HepG2 (cell line): ENCODE data around the gene SCGB2B2. TPM values are rescaled to one million over a fixed set of nuclear protein-coding genes. Genes with fewer than 3 reads are reported as not detected.

Source experiments
- ATAC-seq: fragments of 200-7000 bp; cut with Tn5 transposase; 3 replicates; pipeline ENCODE4 v1.9.1; 2020; ENCODE audit warnings: mild to moderate bottlenecking, moderate library complexity
- BruUV-seq: library from RNA; stranded (reverse); fragments of 400-500 nt; replicated peaks from 2 replicates; lab custom pipeline; 2021; lab: Mats Ljungman, UMichigan
- CTCF ChIA-PET: fragments of 300-600 bp; formaldehyde crosslinking; extraction: SDS; loops from one replicate; lab custom pipeline; 2021; ENCODE audit warnings: low total read pairs, inconsistent platforms, low intra/inter-chr PET ratio; lab: Yijun Ruan, JAX
- POLR2A ChIA-PET: fragments of 350-600 bp; sonication (Branson Sonifier 250); formaldehyde crosslinking; loops from one replicate; lab custom pipeline; 2020; ENCODE audit warnings: antibody characterized with exemption, inconsistent platforms; lab: Yijun Ruan, JAX
- DNase-seq: peaks from one replicate; pipeline ENCODE4 v3.0.0-alpha.2; 2015; ENCODE audit warnings: low spot score
- FAIRE-seq: peaks from 3 replicates; lab custom pipeline; 2011; peaks lifted over from hg19 to GRCh38; lab: Jason Lieb, UNC
- H2AFZ ChIP-seq: one replicate; pipeline ENCODE4 v1.6.1; 2011; ENCODE audit warnings: low read length, inconsistent platforms
- H3K27ac ChIP-seq: fragments of 300-600 bp; 3 replicates; pipeline ENCODE4 v1.8.0; 2011; ENCODE audit warnings: mixed run types, mild to moderate bottlenecking, mixed read lengths, low read length, inconsistent platforms; ENCODE audit not compliant: insufficient read depth; ENCODE audit errors: extremely low read length
- H3K27me3 ChIP-seq, 2 experiments: fragments of 200-600 bp in 1 of 2; 2 replicates in 1 of 2; 3 replicates in 1 of 2; pipeline versions ENCODE4 v1.6.0 to v1.8.0; 2011; ENCODE audit warnings: low read length in 2 of 2, mild to moderate bottlenecking in 2 of 2, moderate library complexity in 2 of 2, inconsistent platforms in 1 of 2; ENCODE audit not compliant: insufficient read depth in 2 of 2, control insufficient read depth in 1 of 2
- H3K36me3 ChIP-seq, 2 experiments: fragments of 200-600 bp in 1 of 2; replicated peaks in 1 of 2; 2 replicates in 1 of 2; 3 replicates in 1 of 2; pipeline versions ENCODE4 v1.5.1 to v1.8.0; 2011; ENCODE audit warnings: low read length in 2 of 2, inconsistent platforms in 1 of 2; ENCODE audit not compliant: insufficient read depth in 2 of 2, control insufficient read depth in 1 of 2
- H3K4me1 ChIP-seq: 2 replicates; pipeline ENCODE4 v1.5.1; 2012; ENCODE audit warnings: low read length, inconsistent platforms; ENCODE audit not compliant: insufficient read depth
- H3K4me2 ChIP-seq: 2 replicates; pipeline ENCODE4 v1.6.0; 2011; ENCODE audit warnings: low read depth, low read length, inconsistent platforms
- H3K4me3 ChIP-seq, 3 experiments: fragments of 200-600 bp in 1 of 3; sonication (generic), shearing (Covaris generic) in 1 of 3; replicated peaks in 1 of 3; 2 replicates each; pipeline ENCODE4 v1.5.1; 2011 to 2016; ENCODE audit warnings: low read length in 3 of 3, inconsistent platforms in 2 of 3, low read depth in 2 of 3, mild to moderate bottlenecking in 2 of 3, control low read depth in 1 of 3, mixed read lengths in 1 of 3; ENCODE audit not compliant: insufficient read depth in 1 of 3
- H3K79me2 ChIP-seq: one replicate; pipeline ENCODE4 v1.6.1; 2011; ENCODE audit warnings: low read length, inconsistent platforms; ENCODE audit not compliant: insufficient read depth
- H3K9ac ChIP-seq: 2 replicates; pipeline ENCODE4 v1.6.0; 2011; ENCODE audit warnings: mild to moderate bottlenecking, low read depth, low read length, inconsistent platforms; ENCODE audit not compliant: insufficient read depth
- H3K9me3 ChIP-seq: 2 replicates; pipeline ENCODE4 v1.5.1; 2012; ENCODE audit warnings: mild to moderate bottlenecking, low read length
- H4K20me1 ChIP-seq: 2 replicates; pipeline ENCODE4 v1.6.0; 2011; ENCODE audit warnings: inconsistent platforms, mild to moderate bottlenecking, low read length, moderate library complexity; ENCODE audit not compliant: insufficient read depth
- ARID3A ChIP-seq: IDR thresholded peaks from 2 replicates; pipeline ENCODE4 v1.6.1; 2012; ENCODE audit warnings: low read depth, low read length, improper control_type of control experiment
- E2F5 ChIP-seq: sonication (generic); formaldehyde crosslinking; conservative IDR thresholded peaks from 2 replicates; pipeline ENCODE4 v1.4.0; 2020; ENCODE audit warnings: missing genetic modification reagents
- FOXP4 ChIP-seq: sonication (generic); formaldehyde crosslinking; IDR thresholded peaks from 2 replicates; pipeline ENCODE4 v1.4.0; 2020; ENCODE audit warnings: missing genetic modification reagents
- MXI1 ChIP-seq: IDR thresholded peaks from 3 replicates; pipeline ENCODE4 v1.6.1; 2012; ENCODE audit warnings: low read depth, low read length, inconsistent platforms, borderline replicate concordance
- NFIB ChIP-seq: sonication (generic); formaldehyde crosslinking; IDR thresholded peaks from 2 replicates; pipeline ENCODE4 v1.9.0; 2021; ENCODE audit warnings: missing genetic modification reagents, mild to moderate bottlenecking, borderline replicate concordance
- POLR2A ChIP-seq, 2 experiments: IDR thresholded peaks; 2 replicates each; pipeline ENCODE4 v1.6.1; 2011; ENCODE audit warnings: low read depth in 2 of 2, low read length in 2 of 2, mild to moderate bottlenecking in 1 of 2, moderate library complexity in 1 of 2; ENCODE audit not compliant: insufficient read depth in 1 of 2
- RARG ChIP-seq: sonication (generic); formaldehyde crosslinking; IDR thresholded peaks from 2 replicates; pipeline ENCODE4 v1.4.0; 2020; ENCODE audit warnings: low read depth, mild to moderate bottlenecking, missing genetic modification reagents
- RXRA ChIP-seq: sonication (generic); formaldehyde crosslinking; IDR thresholded peaks from 2 replicates; pipeline ENCODE4 v1.5.1; 2020; ENCODE audit warnings: missing genetic modification reagents
- STAT5B ChIP-seq: sonication (generic); formaldehyde crosslinking; IDR thresholded peaks from 2 replicates; pipeline ENCODE4 v1.4.0; 2020; ENCODE audit warnings: missing genetic modification reagents
- WGBS: methylation state at CpG from one replicate; pipeline ENCODE4 v1.1.6; 2017; ENCODE audit warnings: low lambda C conversion rate; 5-methylcytosine and 5-hydroxymethylcytosine counted together
- in situ Hi-C: cut with HindIII; loops from 2 replicates; pipeline ENCODE4 v1.10.0; 2017; ENCODE audit warnings: low pct_unique_long_range_greater_than_20kb; ENCODE audit not compliant: extremely low pct_ligation_motif_present
- intact Hi-C: fragments of 100-400 bp; cut with micrococcal nuclease; formaldehyde crosslinking; loops from one replicate; pipeline ENCODE4 v1.10.0; 2022; ENCODE audit not compliant: unreplicated experiment
- polyA plus RNA-seq, 8 experiments: library from polyadenylated mRNA; depleted of rRNA in 3 of 8; stranded (reverse) in 7 of 8; unstranded in 1 of 8; fragments of >200 nt; fragmentation: Illumina TruSeq in 4 of 8; extraction: Trizol in 4 of 8; gene quantifications; 2 replicates each; pipeline versions ENCODE4 v1.2.1 to v1.2.3, GENCODE V29; 2011 to 2016; ENCODE audit warnings: low read depth in 4 of 8, missing spikeins in 1 of 8, mixed read lengths in 1 of 8; ENCODE audit not compliant: insufficient read depth in 1 of 8
- total RNA-seq, 5 experiments: library from RNA; depleted of rRNA; stranded (reverse); fragments of >200 nt; fragmentation: Illumina TruSeq; extraction: Trizol; gene quantifications; 2 replicates each; pipeline ENCODE4 v1.2.3, GENCODE V29; 2016; ENCODE audit warnings: low read depth in 1 of 5

Gene SCGB2B2
- total and polyA plus RNA-seq, 2 of the 13 experiments (the other 11 are each of a cell fraction or from before 2014, with no cell fraction given): 0.03 TPM; not detected in 1

- WGBS: 94% methylated on average over 3 of the region's 3 CpGs
- no peak for ATAC-seq
- no peak overlapping the region for H3K27ac ChIP-seq
- CTCF ChIA-PET: no interaction called here
- TF ChIP-seq NFIB (no peak), RARG (CRISPR knock-in tag) (no peak), E2F5 (CRISPR knock-in tag) (no peak), RXRA (CRISPR knock-in tag) (no peak), MXI1 (no peak), ARID3A (no peak), STAT5B (CRISPR knock-in tag) (no peak), POLR2A (IDR thresholded peaks at IDR 0.05; ENCODE audit: insufficient read depth in 1 of 2, low read depth in 2 of 2, low read length in 2 of 2) (no peak), FOXP4 (CRISPR knock-in tag) (no peak)
- TF ChIP-seq, all 625 proteins: peak for 0
- BruUV-seq: no TSS peak
- in situ Hi-C loops (no loop called here), intact Hi-C loops (no loop called here)
- Histone ChIP-seq H3K4me3 (no peak overlapping the region), H3K9ac (no peak overlapping the region), H3K4me2 (no peak overlapping the region), H3K79me2 (no peaks in the 10 kb centered on the region), H3K9me3 (0 out of 2 replicates have a peak, but pooled peaks cover 12% of the 10 kb centered on the region), H4K20me1 (no peaks in the 10 kb centered on the region), H3K36me3 (no peaks in the 10 kb centered on the region), H2AFZ (no peak overlapping the region), H3K4me1 (peaks cover 37% of the 10 kb centered on the region), H3K27me3 (no peaks in the 10 kb centered on the region)
- FAIRE-seq: no peak
- DNase-seq: no peak
- POLR2A ChIA-PET: no interaction called here
These were observed 1.7 kb downstream of the SCGB2B2 start for GRCh38 chr19:34675250-34675649.
